Stimulated activated CD8-positive, alpha-beta memory T cell treated with anti-CD3 and anti-CD28 coated beads, Interleukin-12 subunit alpha, Interleukin-12 subunit beta, amount 100 ng/mL, for 24 hours (primary cell): ENCODE measurements around the gene APPBP2.
"Not testable (repeated sequence)": the region's sequence is repeated elsewhere in the genome, so short reads cannot be mapped to it uniquely, and the experiment has no call there.

Source experiments
- DNase-seq: peaks from one replicate; pipeline ENCODE4 v3.0.0-alpha.2; 2020; ENCODE audit errors: extremely low read depth

Gene APPBP2

DNA sequence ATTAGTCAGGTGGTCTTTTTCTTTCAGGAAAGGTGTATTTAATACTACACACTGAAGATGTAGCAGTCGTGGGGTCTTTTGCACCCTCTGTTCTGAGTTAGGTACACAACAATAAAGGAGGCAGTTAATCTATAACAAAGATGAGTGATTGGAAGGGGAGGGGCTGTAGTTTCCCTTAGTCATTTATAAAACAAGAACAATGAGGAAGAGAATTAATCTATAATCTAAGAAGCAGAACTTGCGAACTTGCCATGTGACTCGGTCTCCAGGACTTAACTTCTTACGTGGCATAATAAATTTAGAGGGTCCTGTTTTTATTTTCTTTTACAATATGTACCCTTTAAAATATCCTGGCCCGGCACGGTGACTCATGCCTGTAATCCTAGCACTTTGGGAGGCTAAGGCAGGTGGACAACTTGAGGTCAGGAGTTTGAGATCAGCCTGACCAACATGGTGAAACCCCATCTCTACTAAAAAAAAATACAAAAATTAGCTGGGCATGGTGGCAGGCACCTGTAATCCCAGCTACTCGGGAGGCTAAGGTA lies 8.6 kb upstream of the APPBP2 start:
- DNase-seq: no peak

DNA sequence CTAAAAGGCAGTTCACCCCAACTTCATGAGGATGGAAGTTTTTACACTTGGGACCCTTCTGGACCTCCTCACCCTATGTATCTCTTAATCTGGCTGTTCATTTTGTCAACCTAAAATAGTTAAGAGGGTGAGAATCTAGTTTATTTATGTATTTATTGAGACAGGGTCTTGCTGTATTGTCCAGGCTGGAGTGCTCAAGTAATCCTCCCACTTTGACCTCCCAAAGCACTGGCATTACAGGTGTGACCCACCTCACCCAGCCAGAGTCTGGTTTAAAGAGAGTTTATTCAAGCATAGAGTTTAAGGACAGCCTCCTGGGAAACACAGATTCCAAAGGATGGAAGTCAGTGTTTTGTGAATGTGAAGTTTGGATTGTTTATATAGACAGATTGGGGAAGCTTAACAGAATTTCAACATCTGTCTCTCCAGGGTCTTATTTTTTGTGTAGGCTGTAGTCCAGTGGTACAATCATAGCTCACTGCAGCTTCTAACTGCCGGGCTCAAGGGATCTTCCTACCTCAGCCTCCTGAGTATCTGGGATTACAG lies 8.0 kb upstream of the APPBP2 start:
- DNase-seq: no peak

DNA sequence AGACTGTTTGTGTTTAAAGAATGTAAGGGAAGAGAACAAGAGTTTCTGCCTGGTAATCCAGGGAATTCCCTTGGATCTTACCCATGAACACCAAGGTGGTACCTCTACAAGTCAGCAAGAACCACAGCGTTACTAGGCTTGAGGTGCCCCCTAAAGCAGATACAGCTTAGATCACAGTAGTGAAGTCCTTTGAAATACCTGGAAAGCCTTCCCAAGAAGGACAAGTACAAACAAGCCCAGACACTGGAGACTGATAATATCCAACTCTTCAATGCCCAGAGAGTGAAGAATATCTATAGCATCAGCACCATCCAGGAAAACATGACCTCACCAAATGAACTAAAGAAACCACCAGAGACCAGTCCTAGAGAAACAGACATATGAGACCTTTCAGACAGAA lies 3.8 kb upstream of the APPBP2 start:
- no peak for DNase-seq

DNA sequence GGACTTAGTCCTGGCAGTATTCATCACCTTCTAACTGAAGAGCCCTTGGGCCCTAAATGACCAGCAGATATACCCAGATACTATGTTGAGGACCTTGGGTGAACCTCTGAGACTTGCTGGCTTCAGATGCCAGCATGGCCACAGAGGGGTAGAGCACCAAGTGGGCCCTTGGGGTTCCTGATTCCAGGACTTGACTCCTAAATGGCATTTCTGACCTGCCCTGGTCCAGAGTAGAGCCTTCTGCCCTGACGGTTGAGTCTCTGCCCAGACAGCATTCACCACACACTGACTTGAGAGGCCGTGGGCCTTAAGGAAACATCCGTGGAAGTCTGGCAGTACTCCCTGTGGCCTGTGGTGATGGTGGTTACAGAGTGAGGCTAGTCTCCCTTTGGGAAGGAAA lies 2.8 kb upstream of the APPBP2 start:
- DNase-seq: no peak

DNA sequence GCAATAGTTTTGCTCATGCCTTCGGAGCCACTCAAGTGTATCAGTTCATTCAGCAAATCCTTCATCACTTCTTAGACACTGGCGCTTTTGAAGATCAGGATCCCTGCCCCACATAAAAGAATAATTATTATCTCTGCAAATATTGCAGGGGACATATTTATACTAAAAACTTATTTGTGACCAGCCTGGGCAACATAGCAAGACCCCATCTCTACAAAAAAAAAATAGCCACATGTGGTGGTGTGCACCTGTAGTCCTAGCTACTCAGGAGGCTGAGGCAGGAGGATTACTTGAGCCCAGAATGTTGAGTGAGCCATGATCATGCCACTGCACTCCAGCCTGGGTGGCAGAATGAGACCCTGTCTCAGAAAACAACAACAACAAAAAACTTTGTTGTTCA lies 1.7 kb upstream of the APPBP2 start:
- DNase-seq: no peak

DNA sequence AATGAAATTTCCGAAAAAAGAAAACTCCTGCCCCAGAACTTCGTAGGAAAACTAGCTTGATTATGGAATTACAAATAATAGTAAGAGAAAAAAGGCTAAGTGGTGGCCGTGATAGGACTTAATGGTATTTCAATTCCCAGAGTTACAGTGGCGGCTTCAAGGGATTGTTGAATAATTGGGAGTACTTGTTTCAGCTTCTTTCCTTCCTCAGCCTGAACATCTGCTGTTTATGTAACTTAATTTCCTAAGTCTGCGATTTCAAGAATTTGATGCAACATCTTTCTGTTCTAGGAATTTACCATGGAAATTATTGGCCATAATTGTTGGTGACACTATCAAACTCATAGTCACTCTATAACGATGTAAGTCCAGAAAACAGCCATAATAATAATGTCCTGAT lies 684 bp upstream of the APPBP2 start:
- no peak for DNase-seq

DNA sequence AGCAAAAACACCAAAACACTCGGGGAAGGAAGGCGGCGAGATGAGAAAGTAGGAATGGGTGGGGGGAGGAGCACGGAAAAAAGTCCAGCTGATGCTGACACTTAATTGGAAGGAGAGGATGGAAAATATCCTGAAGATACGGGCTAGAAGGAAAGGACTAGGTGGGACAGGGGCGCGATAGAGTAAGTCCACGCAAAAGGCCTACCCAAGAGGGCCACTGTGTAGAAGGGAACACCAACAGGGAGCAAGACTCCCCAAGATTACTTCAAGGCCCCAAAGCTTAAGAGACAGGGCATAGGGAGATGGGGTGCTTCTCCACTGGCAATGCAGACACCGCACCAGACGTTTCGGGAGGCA lies 736 bp downstream of the APPBP2 start:
- DNase-seq: no peak

DNA sequence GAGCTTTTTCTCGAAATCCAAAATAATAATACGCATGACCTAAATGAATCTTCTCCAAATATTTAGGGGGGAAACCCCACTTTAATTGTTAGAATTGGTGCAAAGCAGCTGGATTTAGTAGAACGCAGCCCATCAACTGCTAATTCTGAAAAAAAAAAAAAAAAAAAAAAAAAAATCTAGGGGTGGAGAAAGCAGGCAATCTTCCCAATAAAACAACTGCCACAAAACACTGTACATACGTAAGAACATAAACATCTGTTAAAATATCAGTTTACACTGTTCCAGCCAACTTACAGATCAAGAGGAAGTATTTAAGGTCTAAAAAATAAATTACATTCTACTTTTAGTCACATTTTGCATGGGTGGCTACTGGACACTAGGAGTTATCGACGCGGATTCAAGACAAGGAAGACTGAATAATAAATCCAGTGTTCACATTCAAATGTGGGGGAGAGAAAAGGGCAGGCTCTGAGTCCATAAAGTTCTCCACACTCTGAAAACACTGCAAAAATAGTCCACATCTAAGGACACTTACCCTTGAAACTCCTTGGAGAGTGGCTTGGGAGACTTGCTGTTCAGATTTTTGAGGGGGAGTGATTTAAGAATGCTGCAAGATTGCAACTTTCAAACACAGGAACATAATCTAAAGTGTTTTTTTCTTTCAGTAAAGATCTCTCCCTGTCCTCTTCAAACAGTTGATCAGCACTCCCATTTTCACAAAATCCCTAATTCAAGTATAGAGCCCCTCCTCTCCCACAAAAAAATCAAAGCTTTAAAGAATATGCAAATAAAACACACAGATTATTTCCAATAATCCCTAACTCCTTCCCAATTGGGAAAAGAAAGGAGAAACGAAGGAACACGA lies 1.3 kb downstream of the APPBP2 start:
- DNase-seq: no peak

DNA sequence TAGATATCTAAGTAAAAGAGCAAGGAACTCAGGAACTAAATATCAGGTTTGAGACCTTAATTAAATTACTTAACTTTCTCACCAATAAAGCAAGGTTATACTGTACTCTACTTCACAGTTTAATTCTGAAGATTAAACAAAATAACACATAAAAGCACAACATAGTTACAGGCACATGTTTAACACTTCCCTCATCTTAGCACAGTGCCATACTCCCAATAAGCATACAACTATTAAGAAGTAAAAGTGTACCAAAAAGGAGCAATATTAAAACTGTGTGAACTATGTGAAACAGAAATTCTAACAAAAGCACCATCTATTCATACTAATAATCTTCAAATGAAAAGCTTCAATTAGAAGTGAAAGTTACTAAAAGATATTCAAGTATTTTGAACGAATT lies 2.2 kb downstream of the APPBP2 start:
- DNase-seq: no peak

DNA sequence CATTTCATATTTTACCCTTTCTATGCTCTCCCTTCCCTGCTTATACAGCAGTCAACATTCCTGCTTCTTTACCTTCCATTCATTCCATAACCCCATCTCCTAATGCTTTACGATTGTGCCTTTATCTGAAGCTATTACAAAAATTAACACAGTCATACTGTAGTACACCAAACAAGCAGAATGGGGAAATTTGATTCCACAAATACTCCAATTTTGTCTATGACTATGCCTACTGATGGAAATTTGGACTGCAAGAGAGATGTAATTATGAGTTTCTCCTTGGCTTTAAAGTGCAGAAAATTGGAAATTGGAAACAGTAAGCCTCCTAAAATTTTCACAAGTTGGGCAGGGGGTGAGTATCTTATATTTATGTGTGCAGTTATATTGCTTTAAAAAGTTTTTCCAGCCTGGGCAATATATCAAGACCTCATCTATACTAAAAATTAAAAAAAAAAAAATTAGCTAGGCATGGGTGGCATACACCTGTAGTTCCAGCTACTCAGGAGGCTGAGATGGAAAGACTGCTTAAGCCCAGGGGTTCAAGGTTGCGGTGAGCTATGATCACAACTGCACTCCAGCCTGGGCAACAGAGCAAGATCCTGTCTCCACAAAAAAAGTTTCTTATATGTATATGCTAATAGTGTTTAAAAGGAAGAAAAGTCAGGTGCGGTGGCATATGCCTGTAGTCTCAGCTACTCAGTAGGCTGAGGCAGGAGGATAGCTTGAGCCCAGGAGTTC lies 3.0 kb downstream of the APPBP2 start:
- DNase-seq: no peak

DNA sequence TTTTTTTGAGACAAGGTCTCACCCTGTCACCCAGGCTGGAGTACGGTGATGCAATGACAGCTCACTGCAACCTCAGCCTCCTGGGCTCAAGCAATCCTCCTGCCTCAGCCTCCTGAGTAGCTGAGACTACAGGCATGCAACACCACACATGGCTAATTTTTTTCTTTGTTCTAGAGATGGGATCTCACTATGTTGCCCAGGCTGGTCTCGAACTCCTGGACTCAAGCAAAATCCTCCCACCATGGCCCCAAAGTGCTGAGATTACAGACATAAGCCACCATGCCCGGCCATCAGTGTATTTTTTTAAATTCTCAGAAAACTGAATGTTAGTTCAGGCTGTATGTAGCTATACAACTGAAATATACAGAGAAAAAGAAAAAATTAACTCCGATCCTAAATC lies 6.2 kb downstream of the APPBP2 start:
- DNase-seq: no peak

DNA sequence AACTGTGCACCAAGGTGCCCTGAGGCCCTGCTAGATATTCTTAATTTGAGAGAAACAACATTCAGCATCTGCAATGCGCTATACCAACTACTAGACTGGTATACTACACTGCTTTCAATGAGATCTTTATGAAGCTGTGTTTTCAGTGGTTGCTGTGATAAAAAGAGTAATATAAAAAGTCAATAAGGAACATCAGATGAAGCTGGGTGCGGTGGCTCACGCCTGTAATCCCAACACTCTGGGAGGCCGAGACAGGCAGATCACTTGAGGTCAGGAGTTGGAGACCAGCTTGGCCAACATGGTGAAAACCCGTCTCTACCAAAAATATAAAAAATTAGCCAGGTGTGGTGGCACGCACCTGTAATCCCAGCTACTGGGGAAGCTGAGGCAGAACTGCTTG lies 10.4 kb downstream of the APPBP2 start:
- DNase-seq: not testable (repeated sequence)

DNA sequence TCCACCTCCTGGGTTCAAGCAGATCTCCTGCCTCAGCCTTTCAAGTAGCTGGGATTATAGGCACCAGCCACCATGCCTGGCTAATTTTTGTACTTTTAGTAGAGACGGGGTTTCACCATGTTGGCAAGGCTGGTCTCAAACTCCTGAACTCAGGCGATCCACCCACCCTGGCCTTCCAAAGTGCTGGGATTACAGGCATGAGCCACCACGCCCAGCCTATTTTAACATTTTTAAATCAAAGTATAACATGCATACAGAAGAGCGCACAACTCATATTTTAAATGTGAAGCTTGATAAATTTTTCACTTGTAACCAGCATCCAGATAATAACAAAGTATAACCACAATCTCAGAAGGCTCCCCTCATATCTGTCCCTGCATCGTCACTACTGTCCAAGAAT lies 10.8 kb downstream of the APPBP2 start:
- DNase-seq: not testable (repeated sequence)

DNA sequence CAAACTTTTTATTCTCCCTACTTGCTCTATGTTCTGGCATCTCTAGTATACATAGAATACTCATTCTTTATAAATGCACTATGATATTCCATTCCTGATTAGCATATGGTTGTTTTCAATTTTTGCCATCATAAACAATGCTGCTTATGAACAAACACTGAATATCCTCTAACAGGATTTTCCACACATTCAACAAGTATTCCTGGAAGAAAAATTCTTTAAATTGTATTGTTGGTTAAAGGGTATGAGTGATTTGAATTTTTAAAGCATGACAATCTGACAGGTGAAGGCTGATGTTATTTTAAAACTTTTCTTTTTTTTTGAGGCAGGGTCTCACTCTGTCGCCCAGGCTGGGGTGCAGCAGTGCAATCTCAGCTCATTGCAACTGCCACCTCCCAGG lies 11.5 kb downstream of the APPBP2 start:
- no peak for DNase-seq

DNA sequence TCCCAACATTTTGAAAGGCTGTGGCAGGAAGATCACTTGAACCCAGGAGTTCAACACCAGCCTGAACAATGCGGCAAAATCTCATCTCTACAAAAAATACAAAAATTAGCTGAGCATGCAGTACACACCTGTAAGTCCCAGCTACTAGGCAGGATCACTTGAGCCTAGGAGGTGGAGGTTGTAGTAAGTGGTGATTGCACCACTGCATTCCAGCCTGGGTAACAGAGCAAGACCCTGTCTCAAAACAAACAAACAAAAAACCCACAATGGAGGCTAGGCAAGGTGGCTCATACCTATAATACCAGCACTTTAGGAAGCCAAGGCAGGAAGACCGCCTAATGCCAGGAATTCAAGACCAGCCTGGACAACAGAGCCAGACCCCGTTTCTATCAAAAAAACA lies 12.0 kb downstream of the APPBP2 start:
- DNase-seq: no peak

DNA sequence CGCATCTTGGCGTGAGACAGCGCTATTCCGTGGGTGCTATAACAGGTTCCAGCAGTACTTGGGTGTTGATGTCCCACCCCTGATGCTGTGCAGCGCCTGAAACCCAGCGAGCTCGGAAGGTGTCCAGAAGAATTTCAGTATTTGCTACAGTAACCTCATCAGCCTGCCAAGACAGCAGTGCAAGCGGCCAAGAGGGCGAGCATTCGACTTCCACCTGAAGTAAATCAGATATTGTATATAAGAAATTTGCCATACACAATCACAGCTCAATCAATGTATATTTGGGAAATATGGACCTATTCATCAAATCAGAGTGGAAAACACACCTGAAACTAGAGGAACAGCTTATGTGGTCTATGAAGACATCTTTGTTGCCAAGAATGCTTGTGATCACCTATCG lies 13.0 kb downstream of the APPBP2 start:
- DNase-seq: no peak

DNA sequence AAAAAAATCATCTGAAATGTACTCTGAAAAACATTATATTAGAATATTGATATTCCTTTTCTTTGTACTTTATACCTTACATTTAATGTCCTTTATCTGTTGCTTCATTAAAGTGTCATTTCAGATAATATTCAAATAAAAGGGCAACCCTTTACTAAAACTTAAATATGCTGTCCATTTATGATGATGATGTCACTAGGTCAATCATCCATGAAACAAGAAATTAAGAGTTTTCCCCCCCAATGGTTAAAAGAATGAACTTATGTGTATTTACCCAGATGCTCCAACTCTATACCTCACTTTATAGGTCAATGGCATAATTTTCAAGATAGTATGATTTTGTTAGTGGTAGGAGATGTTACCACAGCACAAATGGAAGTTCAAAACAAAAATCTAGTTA lies 15.3 kb downstream of the APPBP2 start:
- DNase-seq: no peak

DNA sequence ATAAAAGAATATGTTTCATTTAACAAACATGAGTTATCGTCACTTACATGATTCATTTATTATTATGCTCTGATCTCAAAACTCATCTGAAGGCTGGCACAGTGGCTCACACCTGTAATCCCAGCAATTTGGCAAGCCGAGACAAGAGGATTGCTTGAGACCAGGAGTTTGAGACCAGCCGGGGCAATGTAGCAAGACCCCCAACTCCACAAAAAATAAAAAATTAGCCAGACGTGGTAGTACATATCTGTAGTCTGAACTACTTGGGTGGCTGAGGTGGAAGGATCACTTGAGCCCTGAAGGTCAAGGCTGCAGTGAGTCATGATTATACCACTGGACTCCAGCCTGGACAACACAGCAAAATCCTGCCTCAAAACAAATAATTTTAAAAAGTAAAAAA lies 16.0 kb downstream of the APPBP2 start:
- no peak for DNase-seq

DNA sequence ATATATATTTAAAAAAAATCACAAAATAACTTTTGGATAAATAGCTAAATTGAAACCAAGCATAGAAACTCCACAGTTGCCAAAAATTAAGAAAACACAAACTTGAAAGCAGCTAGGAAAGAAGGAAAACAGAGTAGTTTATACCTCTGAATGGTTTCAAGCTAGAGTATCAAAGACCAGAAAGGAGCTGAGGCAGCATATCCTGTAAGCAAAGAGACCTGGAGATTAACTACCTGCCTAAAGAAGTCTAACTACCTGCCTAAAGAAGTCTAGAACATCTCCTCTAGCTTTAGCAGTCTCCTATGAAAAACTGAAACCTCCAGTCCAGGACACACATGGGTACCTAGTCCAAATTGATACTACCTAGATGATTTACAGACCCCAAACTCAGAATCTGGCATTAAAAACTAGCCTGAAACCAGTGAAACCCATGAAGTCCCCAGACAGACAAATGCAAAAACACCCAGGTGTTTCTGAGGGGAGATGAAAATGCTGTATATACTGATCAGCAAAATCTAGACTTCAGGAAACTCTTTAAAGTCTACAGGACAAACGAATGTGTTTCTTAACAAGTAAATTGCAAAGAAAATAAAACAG lies 17.6 kb downstream of the APPBP2 start:
- DNase-seq: no peak

DNA sequence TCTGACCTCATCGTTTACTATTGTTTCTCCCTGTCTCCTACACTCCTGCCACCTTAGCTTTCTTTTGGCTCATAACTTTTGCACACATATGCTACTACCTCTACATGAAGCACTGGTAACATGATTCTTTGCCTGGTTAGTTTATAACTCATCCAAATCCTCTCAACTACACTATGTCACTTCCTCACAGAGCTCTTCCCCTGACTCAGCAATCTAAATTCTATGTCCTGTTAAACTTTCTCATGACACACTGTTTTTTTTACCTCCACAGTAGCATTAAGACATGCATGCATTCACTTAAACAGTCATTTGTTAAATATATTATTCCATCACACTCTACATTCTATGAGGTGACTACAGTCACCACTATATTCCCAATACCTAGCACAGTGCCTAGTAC lies 19.7 kb downstream of the APPBP2 start:
- no peak for DNase-seq

DNA sequence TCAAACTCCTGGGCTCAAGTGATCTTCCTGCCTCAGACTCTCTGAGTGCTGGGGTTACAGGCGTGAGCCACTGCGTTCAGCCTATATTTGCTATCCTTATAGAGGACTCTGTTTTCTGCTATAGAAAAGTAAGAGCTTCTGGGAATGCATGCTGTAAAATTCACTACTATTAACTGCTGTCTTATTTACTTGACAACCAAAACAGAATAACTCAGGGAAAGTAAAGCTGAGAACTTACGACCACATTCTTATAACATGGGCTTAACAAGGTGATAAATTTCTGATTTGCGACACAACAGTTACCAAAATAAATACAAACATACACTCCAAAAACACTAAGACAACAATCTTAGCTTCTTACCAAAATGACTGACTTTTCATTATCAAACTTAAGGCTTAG lies 23.9 kb downstream of the APPBP2 start:
- DNase-seq: no peak

DNA sequence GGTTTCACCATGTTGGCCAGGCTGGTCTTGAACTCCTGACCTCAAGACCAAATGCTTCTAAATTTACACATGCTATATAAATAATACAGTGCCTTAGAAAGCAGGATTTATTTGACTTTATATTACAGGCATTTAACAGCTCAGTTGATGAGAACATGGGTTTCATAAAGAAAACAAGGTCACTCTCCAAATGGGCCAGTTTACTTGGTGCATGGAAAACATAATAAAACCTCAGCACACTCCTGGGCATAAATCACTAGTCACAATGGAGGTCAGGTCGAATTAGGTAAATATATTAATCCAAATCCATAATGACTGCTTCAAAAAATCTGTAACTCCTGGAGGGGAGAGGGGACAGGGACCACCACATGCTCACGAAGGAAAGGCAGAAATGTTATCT lies 24.5 kb downstream of the APPBP2 start:
- DNase-seq: no peak

DNA sequence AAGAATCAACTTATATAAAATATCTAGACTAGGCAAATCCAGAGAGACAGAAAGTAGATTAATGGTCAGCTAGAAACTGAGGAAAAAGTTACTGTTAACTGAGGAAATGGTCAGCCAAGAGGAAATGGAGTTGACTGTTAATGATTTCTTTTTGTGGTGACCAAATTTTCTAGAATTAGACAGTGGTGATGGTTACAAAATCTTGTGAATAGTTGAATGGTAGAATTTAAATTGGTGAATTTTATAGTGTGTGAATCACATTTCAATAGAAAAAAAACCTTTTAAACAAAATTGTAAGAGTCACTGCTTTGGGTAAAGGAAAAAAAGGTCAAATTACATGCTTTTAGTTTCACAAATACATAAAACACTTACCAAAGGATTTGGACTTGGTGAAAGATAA lies 30.0 kb downstream of the APPBP2 start:
- no peak for DNase-seq
